Measurements from ENCODE around the gene NFATC1.

The NFATC1 gene

DNA sequence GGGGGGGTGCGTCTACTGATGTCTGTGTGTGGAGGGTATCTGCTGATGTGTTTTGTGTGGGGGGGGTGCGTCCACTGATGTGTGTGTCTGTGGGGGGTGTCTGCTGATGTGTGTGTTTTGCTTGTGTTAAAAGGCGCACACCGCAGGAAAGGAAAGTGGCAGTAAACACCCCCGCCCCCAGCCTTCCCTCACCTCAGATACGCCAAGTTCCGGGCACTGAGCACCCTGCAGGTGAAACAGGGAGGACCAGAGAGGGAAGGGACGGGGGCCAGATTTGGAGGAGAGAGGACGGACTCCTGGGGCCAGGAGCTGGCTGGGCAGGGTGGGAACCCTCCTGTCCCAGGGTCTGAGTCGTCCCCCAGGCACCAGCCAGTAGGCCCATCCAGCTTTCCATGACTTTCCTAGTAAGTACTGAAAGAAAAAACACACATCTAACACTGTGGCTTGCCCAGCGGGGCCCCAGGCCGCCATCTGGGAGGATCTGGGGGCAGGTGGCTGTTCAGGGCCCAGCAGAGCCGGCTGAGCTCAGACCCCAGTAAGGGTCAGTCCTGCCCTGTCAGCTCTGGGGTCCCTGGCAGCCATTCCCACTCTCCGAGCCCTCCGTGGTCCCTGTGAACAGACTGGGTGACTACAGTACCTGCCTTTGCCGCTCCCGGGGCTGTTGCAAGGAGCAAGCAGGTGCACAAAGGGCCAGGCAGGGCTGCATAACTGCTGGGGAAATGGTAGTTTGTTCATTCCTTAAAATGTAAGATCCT, 126.9 kb downstream of the NFATC1 start:
- no peak for DNase-seq (ENCODE audit: low spot score)

DNA sequence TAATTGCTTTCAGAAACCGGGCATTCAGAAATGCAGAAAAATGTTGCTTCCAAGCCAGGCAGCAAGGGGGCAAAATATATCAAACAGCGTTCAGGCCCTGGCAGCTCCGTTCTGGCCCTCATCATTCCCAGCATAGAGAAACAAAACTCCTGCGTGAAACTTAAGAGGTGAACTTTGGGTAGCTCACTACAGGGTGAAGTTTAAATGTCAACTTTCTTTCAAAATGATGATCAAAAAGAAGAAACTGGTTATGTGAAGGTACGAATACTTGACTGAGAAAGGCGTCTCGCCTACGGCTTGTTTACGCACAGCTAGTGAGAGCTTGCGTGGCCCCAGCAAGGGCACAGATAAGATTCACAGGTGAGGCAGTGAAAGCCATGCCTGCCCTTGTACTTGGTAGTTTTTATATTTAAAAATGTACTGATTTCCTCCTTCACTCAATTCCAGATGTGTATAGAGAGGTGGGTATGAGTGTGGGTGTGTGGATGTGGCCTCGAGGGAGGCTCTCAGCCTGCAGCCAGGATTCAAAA, 127.5 kb downstream of the NFATC1 start:
- DNase-seq (ENCODE audit: low spot score): no peak

DNA sequence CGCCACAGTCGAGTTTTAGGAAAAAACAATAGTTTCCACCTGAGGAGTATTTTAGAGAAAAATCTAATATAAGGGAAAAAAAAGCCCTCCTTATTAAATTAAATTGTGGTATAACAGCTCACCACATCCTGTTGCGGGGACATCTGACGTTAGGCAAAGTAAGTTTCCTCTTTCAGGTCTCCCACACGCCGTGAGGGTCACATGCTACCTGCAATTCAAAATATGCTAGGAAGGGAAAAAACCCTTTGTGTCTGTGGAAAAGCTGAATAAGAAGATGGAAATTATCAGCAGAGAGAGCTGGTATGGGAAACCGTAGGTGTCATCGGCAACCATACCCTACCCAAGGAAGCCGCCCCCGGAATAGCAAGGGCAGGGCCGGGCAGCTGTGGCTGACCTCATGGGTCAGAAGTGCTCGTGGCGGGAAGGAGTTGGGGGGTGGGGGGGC, 128.0 kb downstream of the NFATC1 start:
- no peak for DNase-seq (ENCODE audit: low spot score)

DNA sequence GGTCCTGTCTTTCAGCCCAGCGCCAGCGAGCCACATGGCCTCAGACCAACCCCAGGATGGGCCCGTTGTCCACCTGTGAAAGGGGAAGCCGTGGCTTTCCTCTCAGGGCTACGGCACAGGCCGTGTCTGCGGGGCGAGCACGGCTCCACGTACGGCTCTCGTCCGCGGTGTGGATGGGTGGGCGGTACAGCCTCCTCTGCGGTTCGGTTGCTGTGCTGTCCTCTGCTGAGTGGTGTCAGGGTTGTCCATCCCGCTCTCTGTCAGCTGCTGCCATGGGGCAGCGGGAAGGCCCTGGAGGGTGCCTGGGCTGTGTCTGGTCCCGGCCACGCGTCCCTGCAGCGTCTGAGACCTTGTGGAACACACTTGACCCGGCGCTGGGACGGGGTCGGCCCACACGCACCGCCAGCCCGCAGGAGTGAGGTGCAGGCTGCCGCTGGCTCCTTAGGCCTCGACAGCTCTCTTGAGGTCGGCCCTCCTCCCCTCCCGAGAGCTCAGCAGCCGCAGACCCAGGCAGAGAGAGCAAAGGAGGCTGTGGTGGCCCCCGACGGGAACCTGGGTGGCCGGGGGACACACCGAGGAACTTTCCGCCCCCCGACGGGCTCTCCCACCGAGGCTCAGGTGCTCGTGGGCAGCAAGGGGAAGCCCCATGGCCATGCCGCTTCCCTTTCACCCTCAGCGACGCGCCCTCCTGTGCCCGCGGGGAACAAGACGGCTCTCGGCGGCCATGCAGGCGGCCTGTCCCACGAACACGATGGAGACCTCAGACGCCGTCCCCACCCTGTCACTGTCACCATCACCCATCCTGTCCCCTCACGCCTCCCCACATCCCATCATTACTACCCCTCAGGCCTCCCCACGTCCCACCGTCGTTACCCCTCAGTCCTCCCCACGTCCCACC, 128.7 kb downstream of the NFATC1 start:
- no peak for DNase-seq (ENCODE audit: low spot score)

DNA sequence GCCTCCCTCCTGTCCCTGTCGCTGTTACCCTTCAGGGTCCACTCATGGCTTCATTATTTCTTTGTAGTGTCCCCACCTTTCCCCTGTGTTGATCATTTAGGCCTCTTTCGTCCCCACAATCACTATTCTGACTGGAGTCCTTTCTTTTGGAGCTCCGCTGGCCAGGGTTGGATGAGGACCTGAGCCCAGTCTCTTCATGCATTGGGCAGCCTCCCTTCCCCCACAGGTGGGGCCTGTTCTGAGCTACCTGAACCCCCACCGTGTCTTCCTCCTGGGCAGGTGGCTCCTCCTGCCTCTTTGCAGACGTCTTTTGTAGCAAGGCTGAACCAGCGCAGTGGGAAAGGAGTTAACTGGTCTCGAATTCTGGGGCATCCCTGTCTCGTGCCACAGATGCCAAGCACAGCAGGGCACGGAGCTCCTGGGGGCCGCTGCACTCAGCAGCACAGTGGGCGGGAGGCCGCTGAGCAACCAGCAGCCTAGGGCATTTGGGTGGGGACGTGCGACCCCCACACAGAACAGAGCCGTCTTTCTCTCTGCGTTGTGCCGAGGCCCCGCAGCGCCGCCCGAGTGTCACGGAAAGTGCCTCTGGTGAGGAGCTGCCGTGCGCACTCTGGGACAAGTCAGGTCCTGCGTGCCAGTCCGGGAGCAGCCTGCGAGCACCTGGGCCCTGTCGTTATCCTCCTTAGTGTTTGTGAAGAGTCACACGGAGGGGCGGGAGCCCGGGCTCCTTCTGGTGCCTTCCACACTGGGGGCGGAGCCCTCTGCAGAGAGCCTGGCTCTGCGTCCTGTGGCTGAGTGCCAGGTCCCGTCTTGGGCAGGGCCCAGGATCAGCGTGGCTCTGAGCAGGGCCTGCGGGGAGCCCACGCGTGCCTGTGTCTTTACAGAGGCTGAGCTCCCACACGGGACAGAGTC, 130.1 kb downstream of the NFATC1 start:
- DNase-seq (ENCODE audit: low spot score): no peak

DNA sequence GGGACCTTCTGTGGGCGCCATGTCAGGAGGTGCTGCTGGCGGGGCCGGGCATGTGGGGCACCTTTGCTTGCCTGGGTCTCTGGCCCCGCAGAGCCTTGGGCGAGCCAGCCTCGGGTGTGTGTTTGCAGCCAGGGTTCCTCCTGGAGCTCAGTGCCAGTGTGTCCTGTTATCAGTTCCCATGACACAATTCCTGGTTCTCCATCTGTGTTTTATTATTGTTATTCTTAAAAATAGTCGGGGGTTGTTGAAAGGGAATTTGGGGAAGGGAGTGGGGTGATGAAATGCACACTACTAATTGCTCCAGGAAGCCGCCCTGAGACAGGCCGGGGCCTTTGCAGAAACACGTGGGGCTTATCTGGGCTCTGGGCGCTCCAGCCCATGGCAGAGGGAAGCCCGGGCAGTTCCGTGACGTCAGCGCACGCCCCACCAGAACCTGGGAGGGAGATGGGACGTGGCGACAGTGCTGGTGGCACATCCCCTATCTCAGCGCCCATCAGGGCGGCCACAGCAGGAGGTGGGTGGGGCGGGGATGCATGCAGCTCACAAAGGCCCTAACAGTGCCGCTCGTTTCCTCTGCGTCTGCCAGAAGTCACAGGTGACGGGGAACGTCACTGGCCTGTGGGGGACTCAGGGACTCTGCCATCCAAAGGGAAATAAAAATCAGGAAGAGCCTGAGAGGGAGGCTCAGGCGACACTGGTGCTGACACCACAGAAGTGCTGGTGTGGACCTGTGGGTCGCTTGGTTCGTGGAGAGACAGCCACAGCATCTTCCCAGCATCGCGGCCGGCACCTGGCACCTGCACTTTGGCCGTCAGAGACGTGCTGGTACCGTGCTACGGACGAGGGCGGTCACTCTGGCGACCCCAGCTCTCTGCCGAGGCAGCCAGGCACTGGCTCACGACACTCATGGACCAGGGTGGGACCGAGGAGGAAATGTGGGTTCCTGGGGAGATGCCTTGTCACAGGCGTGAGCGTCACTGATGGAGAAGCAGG, 131.0 kb downstream of the NFATC1 start:
- DNase-seq (ENCODE audit: low spot score): no peak

DNA sequence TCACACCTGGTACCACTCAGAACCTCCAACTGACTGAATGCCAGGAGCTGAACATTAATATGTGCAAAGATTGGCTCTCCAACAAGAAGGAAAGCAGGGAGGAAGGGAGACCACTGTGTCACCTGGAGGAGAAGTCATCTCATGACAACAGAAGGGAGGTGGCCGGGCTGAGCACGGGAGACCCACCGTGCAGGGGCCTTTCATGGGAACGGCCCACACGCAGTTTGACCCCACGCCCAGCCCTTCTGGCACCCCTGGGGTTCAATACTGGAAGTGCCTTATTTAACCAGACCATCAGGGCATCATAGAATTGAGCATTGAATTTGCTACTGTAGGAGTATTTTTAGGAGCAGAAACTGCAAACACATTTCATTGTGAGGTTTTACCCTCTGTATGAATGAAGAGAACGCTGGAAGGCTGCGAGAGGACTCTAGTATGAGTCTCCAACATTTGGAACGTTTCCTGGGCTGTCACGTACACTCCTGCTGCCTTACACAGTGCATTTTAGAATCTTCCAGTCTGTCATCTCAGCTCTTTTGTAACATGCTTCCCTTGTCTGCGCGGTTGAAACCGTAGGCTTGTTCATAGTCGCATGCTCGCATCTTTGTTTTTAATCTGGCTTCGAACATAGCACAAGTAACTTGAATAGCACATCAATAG, 132.1 kb downstream of the NFATC1 start:
- no peak for DNase-seq (ENCODE audit: low spot score)

DNA sequence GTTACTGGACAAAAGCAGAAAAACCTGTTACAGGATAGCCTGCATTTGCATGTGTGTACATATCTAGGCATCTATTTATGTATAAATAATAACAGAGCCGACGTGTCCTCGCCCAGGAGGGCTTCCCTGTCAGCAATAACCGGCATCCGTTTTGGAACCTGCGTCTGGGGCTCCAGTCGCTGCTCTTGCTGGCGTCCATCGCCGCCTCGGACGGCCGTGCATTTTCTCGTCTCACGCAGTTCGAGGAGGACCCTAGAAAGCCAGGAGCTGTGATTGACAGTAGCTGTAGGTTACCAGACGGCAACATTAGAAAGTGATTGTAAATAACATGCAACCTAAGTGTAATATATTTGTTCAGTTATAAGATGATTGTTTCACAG, 132.6 kb downstream of the NFATC1 start:
- no peak for DNase-seq (ENCODE audit: low spot score)

DNA sequence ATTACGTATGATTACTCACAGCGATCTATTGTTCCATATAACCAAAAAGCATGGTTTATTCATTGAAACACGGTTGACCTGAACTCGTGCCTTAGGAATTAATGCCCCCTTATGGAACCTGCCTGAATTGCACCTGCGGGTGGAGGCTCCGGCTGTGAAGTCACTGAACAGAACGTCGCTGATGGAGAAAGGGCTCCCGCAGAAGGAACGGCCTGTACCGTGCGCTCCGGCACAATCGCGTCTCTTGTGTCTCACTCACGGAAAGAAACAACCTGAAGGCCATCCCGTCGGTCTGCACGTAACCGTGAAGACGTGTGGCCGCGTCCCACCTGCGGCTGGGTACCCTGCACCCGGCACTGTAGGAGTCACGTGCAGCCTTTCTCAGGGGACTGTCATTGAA, 133.1 kb downstream of the NFATC1 start:
- peak; percentile 31 for DNase-seq (ENCODE audit: low spot score)

DNA sequence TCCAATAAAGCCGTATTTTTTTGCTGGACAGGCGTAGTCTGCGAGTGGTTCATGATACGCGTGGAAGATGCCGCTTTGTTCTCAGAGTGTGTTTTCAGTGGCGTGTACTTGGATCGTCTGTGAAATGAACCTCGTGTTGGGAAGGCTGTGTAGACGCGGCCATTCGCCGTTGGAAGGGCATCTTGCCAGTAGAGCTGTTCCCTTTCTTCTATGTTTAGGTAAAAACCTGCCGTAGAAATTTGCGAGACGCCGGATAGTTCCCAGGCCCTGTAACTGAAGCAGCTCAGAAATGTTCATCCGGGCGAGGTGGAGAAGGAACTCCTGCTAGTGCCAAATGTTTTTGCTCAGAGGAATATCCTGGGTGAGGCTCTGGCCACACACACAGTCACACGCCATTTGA, 133.6 kb downstream of the NFATC1 start:
- no peak for DNase-seq (ENCODE audit: low spot score)

DNA sequence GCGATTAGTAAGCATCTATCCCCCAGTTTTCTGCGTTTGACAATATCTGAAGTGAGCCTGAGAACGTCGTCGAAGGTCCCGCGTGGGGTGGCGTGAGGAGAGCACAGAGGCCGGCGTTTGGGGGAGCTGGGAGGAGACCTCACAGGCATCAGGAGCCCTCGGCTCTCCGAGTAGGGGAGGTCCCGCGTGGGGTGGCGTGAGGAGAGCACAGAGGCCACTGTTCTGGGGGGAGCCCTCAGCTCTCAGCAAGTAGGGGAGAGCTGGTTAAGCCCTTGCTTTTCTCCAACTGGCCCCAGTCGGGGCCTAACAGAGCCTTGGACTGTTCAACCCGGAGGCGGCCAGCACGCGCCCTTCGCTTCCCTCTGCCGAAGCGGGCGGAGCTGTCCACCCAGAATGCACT, 134.3 kb downstream of the NFATC1 start:
- no peak for DNase-seq (ENCODE audit: low spot score)

DNA sequence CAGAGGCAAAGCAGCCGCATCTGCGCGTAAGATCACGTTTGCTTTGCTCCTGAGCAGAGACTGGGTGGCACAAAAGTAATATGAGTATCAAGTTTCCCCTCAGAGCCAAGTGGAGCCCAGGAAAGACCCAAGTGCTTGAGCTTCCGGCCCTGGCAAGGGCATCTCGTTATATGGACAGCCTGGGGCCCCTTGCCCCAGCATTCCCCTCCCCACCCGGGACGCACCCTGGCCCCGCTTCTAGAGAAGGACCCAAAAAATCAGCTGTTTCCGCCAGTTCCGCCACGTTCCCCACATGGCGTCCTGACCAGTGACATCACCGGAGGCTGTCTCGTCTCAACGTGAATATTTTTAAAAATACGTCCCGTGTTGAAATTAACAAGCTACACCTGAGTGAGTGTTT, 135.1 kb downstream of the NFATC1 start:
- DNase-seq (ENCODE audit: low spot score): no peak

DNA sequence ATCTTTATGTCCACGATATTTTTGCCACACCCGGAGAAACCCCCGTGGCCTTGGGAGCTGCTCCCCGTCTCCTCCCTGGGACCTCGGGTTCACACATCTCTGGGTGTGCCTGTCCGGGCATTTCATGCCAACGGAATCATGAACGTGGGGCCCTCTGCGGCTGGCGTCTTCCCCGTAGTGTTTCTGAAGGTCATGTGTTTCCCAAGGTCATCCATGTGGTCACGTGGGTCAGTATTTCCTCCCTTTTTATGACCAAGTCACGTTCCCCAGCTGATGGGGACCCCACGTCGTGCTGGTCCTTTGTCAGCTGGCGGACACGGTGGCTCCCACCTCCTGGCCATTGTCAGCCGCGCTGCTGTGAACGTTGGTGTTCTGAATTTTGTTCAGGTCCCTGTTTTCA, 135.7 kb downstream of the NFATC1 start:
- DNase-seq (ENCODE audit: low spot score): no peak

DNA sequence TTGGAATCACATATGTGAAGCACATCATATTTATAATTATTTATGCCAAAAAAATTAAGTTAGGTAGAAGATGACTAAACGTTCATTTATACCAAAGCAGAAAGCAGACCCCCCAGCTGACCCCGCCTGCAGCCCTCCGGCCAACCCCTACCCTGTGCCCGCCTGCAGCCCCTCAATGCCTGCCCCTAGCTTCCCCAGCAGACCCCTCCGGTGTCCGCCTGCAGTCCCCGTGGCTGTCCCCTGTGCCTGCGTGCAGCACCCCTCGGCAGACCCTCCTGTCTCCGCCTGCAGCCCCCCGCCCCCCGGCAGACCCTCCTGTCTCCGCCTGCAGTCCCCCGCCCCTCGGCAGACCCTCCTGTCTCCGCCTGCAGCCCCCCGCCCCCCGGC, 136.2 kb downstream of the NFATC1 start:
- DNase-seq (ENCODE audit: low spot score): no peak

DNA sequence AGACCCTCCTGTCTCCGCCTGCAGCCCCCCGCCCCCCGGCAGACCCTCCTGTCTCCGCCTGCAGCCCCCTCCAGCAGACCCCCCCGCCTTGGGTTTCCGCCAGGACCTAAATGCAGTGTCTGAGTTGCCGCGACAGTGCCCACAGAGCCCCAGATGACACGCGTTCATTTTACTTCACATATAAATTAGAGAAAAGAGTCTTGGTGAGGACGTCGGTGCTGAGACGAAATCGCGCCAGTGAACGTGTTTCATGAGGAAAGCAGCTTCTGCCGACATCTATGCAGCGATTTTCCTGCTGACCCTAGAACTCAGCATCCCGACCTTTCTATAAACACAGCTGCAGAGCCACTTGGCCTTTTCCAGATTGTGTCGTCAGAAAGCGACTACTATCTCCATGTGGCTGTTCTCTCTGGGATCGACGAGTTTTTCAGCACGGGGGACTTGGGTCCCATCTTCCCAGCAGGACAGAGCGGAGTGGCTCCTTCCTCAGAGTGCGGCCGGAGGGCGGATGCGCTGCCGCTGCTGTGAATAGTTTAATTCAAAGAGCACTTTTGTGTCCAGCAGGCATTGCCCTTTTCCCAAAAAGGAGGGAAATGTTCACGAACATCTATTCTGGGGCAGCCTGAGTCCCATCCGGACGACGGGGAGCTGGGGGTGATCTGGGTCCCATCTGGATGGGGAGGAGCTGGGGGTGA, 136.7 kb downstream of the NFATC1 start:
- no peak for DNase-seq (ENCODE audit: low spot score)

DNA sequence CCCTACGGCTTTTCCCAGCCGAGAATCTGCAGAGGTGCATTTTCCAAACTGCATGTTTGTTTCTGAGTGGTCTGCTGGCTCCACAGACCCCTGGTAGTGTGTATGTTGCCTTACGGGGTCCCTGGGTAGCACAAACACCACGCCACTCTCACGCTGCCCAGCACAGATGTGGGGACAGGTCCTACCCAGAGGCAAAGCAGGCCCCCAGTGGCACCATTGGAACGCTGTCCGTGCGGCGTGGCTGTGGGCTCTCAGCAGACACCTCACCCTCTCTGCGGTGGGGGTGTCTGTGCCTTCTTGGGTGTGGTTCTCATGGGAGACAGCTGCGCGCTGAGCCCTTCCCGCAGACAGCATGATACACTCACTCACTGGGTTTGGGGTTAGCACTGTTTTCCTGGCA, 137.4 kb downstream of the NFATC1 start:
- no peak for DNase-seq (ENCODE audit: low spot score)

DNA sequence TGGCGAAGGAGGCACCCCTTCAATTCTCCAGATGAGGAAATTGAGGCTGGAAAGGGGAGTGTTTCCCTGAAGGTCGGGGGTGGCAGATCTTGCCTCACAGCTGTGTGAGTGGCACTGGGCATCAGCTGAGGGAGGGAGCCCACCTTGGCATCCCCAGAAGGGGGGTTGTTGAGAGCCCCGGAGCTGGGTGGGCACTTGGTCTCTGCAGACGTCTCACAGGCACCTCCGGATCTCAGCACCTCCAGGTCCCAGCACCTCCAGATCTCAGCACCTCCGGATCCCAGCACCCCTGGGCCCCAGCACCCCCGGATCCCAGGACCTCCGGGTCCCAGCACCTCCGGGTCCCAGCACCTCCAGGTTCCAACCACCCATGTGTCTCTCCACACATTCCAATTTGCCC, 137.9 kb downstream of the NFATC1 start:
- DNase-seq (ENCODE audit: low spot score): no peak

DNA sequence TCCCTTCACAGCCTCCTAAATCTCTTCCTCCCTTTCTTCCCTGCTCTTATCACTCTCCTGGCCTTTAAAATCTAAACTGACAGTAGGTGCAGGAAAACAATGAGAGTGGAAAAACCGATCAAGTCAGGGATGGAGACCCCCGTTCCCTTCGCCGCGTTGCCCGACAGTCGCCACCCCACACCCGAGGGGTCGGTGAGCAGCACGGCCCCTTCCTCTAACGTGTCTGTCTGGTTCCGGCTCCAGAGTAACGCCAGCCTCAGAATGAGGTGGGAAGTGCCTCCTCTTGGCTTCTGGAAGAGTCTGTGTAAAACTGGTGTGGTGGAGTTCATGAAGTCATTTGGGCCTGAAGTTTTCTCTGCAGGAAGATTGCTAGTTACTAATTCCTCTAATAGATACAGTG, 138.6 kb downstream of the NFATC1 start:
- no peak for DNase-seq (ENCODE audit: low spot score)

DNA sequence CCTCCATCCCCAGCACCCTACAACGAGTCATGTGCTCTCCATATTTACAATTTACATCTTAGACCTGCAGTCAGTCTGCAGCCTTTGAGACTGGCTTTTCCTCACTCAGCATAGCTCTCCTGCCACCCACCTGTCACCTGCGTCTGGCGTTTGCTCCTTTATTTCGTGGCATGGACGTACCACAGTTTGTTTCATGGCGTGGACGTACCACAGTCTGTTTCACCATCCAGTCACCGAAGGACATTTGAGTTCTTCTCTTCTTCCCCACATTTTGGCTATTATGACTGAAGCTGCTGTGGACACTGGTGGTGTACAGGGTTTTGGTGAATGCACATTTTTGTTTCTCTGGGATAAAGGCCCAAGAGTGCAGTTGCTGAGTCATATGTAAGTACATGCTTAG, 142.0 kb downstream of the NFATC1 start:
- DNase-seq (ENCODE audit: low spot score): no peak

DNA sequence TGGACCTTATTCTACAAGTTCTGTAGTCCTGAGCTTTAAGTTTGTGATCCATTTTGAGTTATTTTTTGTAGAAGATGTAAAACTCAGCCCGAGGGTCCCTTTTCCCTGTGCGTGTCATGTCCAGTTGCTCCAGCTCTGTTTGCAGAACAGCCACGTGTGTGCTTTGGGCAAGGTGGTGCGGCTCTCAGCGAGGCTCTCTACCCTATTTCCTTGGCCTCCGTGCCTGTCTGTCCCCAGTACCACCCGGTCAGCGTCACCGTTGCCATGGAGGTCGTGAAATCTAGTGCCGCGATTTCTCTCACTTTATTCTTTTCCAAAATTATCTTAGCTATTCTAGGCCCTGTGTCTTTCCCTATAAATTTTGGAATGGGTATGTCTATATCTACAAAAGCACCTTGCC, 142.9 kb downstream of the NFATC1 start:
- no peak for DNase-seq (ENCODE audit: low spot score)

All from cerebellar cortex (tissue), 1 donor.